GM10248 (cell line): ENCODE results near the gene FSCB.

Source experiments
- CTCF ChIA-PET: fragments of 300-600 bp; sonication (Branson Sonifier 250); formaldehyde crosslinking; extraction: SDS; loops from one replicate; lab custom pipeline; 2021; ENCODE audit warnings: antibody characterized with exemption; lab: Yijun Ruan, JAX
- POLR2A ChIA-PET: fragments of 350-650 bp; sonication (Branson Sonifier 250); formaldehyde crosslinking; extraction: SDS; loops from one replicate; lab custom pipeline; 2020; ENCODE audit warnings: antibody characterized with exemption; lab: Yijun Ruan, JAX
- DNase-seq: peaks from one replicate; pipeline ENCODE4 v3.0.0; 2012; ENCODE audit errors: extremely low spot score
- CTCF ChIP-seq: IDR thresholded peaks from 2 replicates; pipeline ENCODE4 v1.5.1; 2012; ENCODE audit warnings: mild to moderate bottlenecking, low read depth; ENCODE audit errors: extremely low read depth, missing control alignments, control extremely low read depth

The FSCB gene

GRCh38 chr14:44463356-44464004, 43.6 kb downstream of the FSCB start:
- no peak for TF ChIP-seq CTCF
- ChIA-PET CTCF (no interaction called here), POLR2A (no interaction called here)
- DNase-seq, result no peak

GRCh38 chr14:44462381-44462780, 44.7 kb downstream of the FSCB start:
- no peak for DNase-seq
- CTCF ChIA-PET, result no interaction called here
- POLR2A ChIA-PET, result no interaction called here
- TF ChIP-seq CTCF, result no peak

- no peak for DNase-seq
- CTCF ChIA-PET, result no interaction called here
- POLR2A ChIA-PET, result no interaction called here
- TF ChIP-seq CTCF, result no peak
Observed at GRCh38 chr14:44461811-44462210, 45.3 kb downstream of the FSCB start.
